Neural progenitor cell (in vitro differentiated cells): Measurements from ENCODE around the gene NFIA.

Source experiments
- CTCF ChIP-seq: fragments of 200-600 bp; sonication (generic); IDR thresholded peaks from 2 replicates; pipeline ENCODE4 v1.5.1; 2017; ENCODE audit warnings: antibody characterized with exemption, mild to moderate bottlenecking
- EZH2 ChIP-seq: fragments of 200-600 bp; sonication (generic); IDR thresholded peaks from 2 replicates; pipeline ENCODE4 v1.6.1; 2017; ENCODE audit warnings: antibody characterized with exemption, mild to moderate bottlenecking, moderate library complexity

GRCh38 chr1:61425040-61425439 lies 342.7 kb downstream of the NFIA start:
- TF ChIP-seq CTCF = no peak
- TF ChIP-seq EZH2 = no peak
